Caco-2 (cell line): ENCODE results near the gene BCAT1. TPM values are rescaled to one million over a fixed set of nuclear protein-coding genes. Genes with fewer than 3 reads are reported as not detected.

ENCODE experiments used
- BruUV-seq: library from RNA; stranded (reverse); fragments of 400-500 nt; replicated peaks from 2 replicates; lab custom pipeline; 2021; lab: Mats Ljungman, UMichigan
- CTCF ChIA-PET: fragments of 300-600 bp; sonication (Branson Sonifier 250); formaldehyde crosslinking; loops from one replicate; lab custom pipeline; 2022; ENCODE audit warnings: antibody characterized with exemption; lab: Charles Lee
- POLR2A ChIA-PET: fragments of 300-600 bp; sonication (Branson Sonifier 250); formaldehyde crosslinking; loops from one replicate; lab custom pipeline; 2022; ENCODE audit warnings: antibody characterized with exemption; lab: Charles Lee
- DNase-seq, 2 experiments: peaks; one replicate each; pipeline versions ENCODE4 v3.0.0 to v3.0.0-alpha.2; 2020 to 2022
- H3K27me3 ChIP-seq: replicated peaks from 2 replicates; pipeline ENCODE4 v1.6.0; 2011; ENCODE audit warnings: low read length; ENCODE audit not compliant: control insufficient read depth, insufficient read depth
- H3K36me3 ChIP-seq: 2 replicates; pipeline ENCODE4 v1.5.1; 2011; ENCODE audit warnings: low read length; ENCODE audit not compliant: control insufficient read depth, insufficient read depth
- H3K4me1 ChIP-seq: fragments of 250-450 bp; sonication (Bioruptor Pico); 2 replicates; pipeline ENCODE4 v1.5.1; 2020; ENCODE audit warnings: mild to moderate bottlenecking
- H3K4me3 ChIP-seq: 2 replicates; pipeline ENCODE4 v1.5.1; 2011; ENCODE audit warnings: low read depth, mild to moderate bottlenecking, control low read depth, low read length
- H3K9me3 ChIP-seq: fragments of 250-450 bp; sonication (Bioruptor Pico); 2 replicates; pipeline ENCODE4 v1.5.1; 2020; ENCODE audit warnings: mild to moderate bottlenecking, moderate library complexity
- H3K27ac Mint-ChIP-seq: one replicate; pipeline ENCODE4 v1.8.0; 2022; ENCODE audit warnings: mixed read lengths; ENCODE audit not compliant: unreplicated experiment
- H3K27me3 Mint-ChIP-seq: one replicate; pipeline ENCODE4 v1.8.0; 2022; ENCODE audit warnings: mixed read lengths; ENCODE audit not compliant: insufficient read depth, unreplicated experiment
- H3K36me3 Mint-ChIP-seq: one replicate; pipeline ENCODE4 v1.8.0; 2022; ENCODE audit warnings: mild to moderate bottlenecking, mixed read lengths; ENCODE audit not compliant: insufficient read depth, unreplicated experiment
- H3K4me1 Mint-ChIP-seq: one replicate; pipeline ENCODE4 v1.8.0; 2022; ENCODE audit warnings: low read depth, mixed read lengths; ENCODE audit not compliant: unreplicated experiment
- H3K4me3 Mint-ChIP-seq: one replicate; pipeline ENCODE4 v1.8.0; 2022; ENCODE audit warnings: mild to moderate bottlenecking, moderate library complexity, mixed read lengths; ENCODE audit not compliant: unreplicated experiment
- H3K9me3 Mint-ChIP-seq: one replicate; pipeline ENCODE4 v1.8.0; 2022; ENCODE audit warnings: mixed read lengths; ENCODE audit not compliant: unreplicated experiment
- intact Hi-C: fragments of 100-400 bp; cut with micrococcal nuclease; formaldehyde crosslinking; loops from one replicate; pipeline ENCODE4 v1.10.0; 2022; ENCODE audit not compliant: unreplicated experiment
- total RNA-seq: library from RNA; stranded (reverse); gene quantifications from 2 replicates; pipeline ENCODE4 v1.2.3, GENCODE V29; 2022
- TF ChIP-seq, protein P1 (sequence below), 2 experiments: fragments of 200-600 bp in 1 of 2; IDR thresholded peaks; 1 replicate in 1 of 2; 2 replicates in 1 of 2; pipeline versions ENCODE4 v1.5.1 to v1.8.0; 2011 to 2022; ENCODE audit warnings: antibody characterized with exemption in 1 of 2, control low read depth in 1 of 2, inconsistent platforms in 1 of 2, low read depth in 1 of 2, low read length in 1 of 2, mild to moderate bottlenecking in 1 of 2, moderate library complexity in 1 of 2; ENCODE audit not compliant: insufficient read depth in 1 of 2, severe bottlenecking in 1 of 2, unreplicated experiment in 1 of 2

The BCAT1 gene
- total RNA-seq, 1 experiment from 2014 or later, result 432 TPM

DNA sequence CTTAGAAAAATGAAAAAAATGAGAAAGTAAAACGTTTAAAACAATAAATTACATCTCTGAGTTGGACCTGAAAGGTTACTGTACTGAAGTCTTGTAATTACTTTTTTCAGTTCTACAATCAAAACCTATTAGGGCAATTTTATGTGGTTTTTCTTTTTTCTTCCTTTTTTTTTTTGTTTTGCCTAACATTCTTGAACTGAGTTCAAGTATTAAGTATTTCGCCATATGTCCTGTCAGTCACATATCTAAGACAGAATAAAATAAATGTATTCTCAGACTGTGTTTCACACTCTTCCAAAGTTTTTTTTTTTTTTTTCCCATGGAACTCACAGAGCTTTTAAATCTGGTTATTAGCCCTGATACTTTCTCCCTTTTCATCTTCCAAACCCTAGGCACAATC lies 172.0 kb downstream of the BCAT1 start:
- H3K4me3 ChIP-seq, result no peak overlapping the region
- TF ChIP-seq, protein P1, sequence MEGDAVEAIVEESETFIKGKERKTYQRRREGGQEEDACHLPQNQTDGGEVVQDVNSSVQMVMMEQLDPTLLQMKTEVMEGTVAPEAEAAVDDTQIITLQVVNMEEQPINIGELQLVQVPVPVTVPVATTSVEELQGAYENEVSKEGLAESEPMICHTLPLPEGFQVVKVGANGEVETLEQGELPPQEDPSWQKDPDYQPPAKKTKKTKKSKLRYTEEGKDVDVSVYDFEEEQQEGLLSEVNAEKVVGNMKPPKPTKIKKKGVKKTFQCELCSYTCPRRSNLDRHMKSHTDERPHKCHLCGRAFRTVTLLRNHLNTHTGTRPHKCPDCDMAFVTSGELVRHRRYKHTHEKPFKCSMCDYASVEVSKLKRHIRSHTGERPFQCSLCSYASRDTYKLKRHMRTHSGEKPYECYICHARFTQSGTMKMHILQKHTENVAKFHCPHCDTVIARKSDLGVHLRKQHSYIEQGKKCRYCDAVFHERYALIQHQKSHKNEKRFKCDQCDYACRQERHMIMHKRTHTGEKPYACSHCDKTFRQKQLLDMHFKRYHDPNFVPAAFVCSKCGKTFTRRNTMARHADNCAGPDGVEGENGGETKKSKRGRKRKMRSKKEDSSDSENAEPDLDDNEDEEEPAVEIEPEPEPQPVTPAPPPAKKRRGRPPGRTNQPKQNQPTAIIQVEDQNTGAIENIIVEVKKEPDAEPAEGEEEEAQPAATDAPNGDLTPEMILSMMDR (IDR thresholded peaks at IDR 0.05; ENCODE audit: insufficient read depth in 1 of 2, low read depth in 1 of 2, low read length in 1 of 2, severe bottlenecking in 1 of 2, unreplicated experiment in 1 of 2), result no peak
- no peak for DNase-seq
- ChIA-PET POLR2A (no interaction called here), CTCF (interaction anchor here (0.6 kb wide), 1 partner anchor 207 kb away, joined by 3 read pairs; no protein-coding TSS in a partner anchor)
- H3K4me1 ChIP-seq, result peaks cover 31% of the 10 kb centered on the region
- Mint-ChIP-seq H3K4me1 (peaks cover 37% of the 10 kb centered on the region), H3K9me3 (peaks cover 26% of the 10 kb centered on the region), H3K27ac (peak overlapping the region; percentile 20), H3K36me3 (no peaks in the 10 kb centered on the region), H3K4me3 (no peak overlapping the region), H3K27me3 (no peaks in the 10 kb centered on the region)
- intact Hi-C loops, result loop anchor here (5.0 to 10.0 kb wide), 4 partner anchors 130 to 412 kb away; no protein-coding TSS in a partner anchor
- H3K9me3 ChIP-seq, result no peaks in the 10 kb centered on the region; the same call in 1 of the 2 replicates
- no peaks in the 10 kb centered on the region for H3K27me3 ChIP-seq
- no peaks in the 10 kb centered on the region for H3K36me3 ChIP-seq
- no TSS peak for BruUV-seq

DNA sequence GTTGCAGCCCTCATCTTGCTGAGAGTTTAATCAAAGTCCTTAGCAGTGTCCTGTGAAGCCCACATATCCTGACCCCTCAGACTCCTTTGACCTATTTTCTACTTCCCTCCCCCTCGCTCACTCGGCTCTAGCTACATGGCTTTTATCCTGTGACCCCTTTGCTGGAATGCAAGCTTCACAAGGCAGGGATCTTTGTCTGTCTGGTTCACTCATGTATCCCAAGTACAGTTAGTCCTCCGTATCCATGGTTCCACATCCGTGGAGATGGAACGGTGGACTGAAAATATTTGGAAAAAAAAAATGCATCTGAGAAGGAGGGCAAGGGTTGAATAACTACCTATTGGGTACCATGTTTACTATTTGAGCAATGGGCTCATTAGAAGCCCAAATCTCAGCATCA lies 173.8 kb downstream of the BCAT1 start:
- Mint-ChIP-seq H3K9me3 (peaks cover 26% of the 10 kb centered on the region), H3K4me1 (peaks cover 31% of the 10 kb centered on the region), H3K27me3 (no peaks in the 10 kb centered on the region), H3K36me3 (no peaks in the 10 kb centered on the region), H3K4me3 (no peak overlapping the region), H3K27ac (no peak overlapping the region)
- TF ChIP-seq, protein P1 (IDR thresholded peaks at IDR 0.05; ENCODE audit: insufficient read depth in 1 of 2, low read depth in 1 of 2, low read length in 1 of 2, severe bottlenecking in 1 of 2, unreplicated experiment in 1 of 2), result no peak
- BruUV-seq, result no TSS peak
- Histone ChIP-seq H3K4me3 (no peak overlapping the region), H3K4me1 (peaks cover 32% of the 10 kb centered on the region), H3K9me3 (no peaks in the 10 kb centered on the region; the same call in 1 of the 2 replicates), H3K27me3 (no peaks in the 10 kb centered on the region), H3K36me3 (no peaks in the 10 kb centered on the region)
- DNase-seq, result no peak
- intact Hi-C loops, result loop anchor here (5.0 to 10.0 kb wide), 4 partner anchors 128 to 410 kb away; no protein-coding TSS in a partner anchor
- ChIA-PET CTCF (no interaction called here), POLR2A (no interaction called here)

DNA sequence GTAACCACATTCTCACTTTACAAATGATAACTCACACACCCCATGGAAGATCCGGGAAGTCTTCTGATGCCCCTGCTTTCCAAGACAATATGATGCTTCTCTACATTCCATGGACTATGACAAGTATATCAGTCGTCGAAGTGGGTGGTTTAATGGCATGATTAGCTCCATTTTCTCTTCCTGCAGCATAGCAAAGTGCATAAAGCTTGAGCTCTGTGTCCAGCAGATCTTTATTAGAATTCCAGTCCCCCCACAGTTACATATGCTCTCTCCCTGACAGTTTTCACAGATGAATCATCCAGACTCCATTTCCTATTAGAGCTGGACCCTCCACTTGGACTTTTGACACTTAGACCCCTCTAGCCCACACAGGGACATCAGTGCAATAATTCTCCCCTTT lies 174.9 kb downstream of the BCAT1 start:
- ChIA-PET POLR2A (no interaction called here), CTCF (no interaction called here)
- DNase-seq, result no peak
- H3K4me1 ChIP-seq, result peaks cover 28% of the 10 kb centered on the region
- no peaks in the 10 kb centered on the region for H3K36me3 Mint-ChIP-seq
- no TSS peak for BruUV-seq
- no peaks in the 10 kb centered on the region; the same call in 1 of the 2 replicates for H3K9me3 ChIP-seq
- H3K36me3 ChIP-seq, result no peaks in the 10 kb centered on the region
- no peaks in the 10 kb centered on the region for H3K27me3 ChIP-seq
- no peaks in the 10 kb centered on the region for H3K27me3 Mint-ChIP-seq
- TF ChIP-seq, protein P1 (IDR thresholded peaks at IDR 0.05; ENCODE audit: insufficient read depth in 1 of 2, low read depth in 1 of 2, low read length in 1 of 2, severe bottlenecking in 1 of 2, unreplicated experiment in 1 of 2), result no peak
- H3K4me1 Mint-ChIP-seq, result peaks cover 22% of the 10 kb centered on the region
- peaks cover 26% of the 10 kb centered on the region for H3K9me3 Mint-ChIP-seq
- no peak overlapping the region for H3K27ac Mint-ChIP-seq
- no peak overlapping the region for H3K4me3 ChIP-seq
- intact Hi-C loops, result loop anchor here (10.0 kb wide), 1 partner anchor 409 kb away; no protein-coding TSS in a partner anchor
- no peak overlapping the region for H3K4me3 Mint-ChIP-seq
